MM.1S (cell line): ENCODE data around the gene TMCC1.

Experiments
- DNase-seq: peaks from one replicate; pipeline ENCODE4 v3.0.0-alpha.2; 2015
- H2AFZ ChIP-seq: fragments of 300-600 bp; sonication (generic); 2 replicates; pipeline ENCODE4 v1.6.0; 2016; ENCODE audit warnings: antibody characterized with exemption, low read length
- H3F3A ChIP-seq: fragments of 300-600 bp; sonication (generic); 2 replicates; pipeline ENCODE4 v1.6.1; 2016; ENCODE audit warnings: mild to moderate bottlenecking, antibody characterized with exemption, low read length, moderate library complexity, mixed read lengths; ENCODE audit not compliant: insufficient read depth
- H3K27ac ChIP-seq: fragments of 300-600 bp; sonication (generic); 2 replicates; pipeline ENCODE4 v1.5.1; 2016; ENCODE audit warnings: mild to moderate bottlenecking, low read length
- H3K27me3 ChIP-seq: fragments of 300-600 bp; sonication (generic); replicated peaks from 2 replicates; pipeline ENCODE4 v1.6.0; 2016; ENCODE audit warnings: low read length; ENCODE audit not compliant: insufficient read depth
- H3K36me3 ChIP-seq: fragments of 300-600 bp; sonication (generic); replicated peaks from 2 replicates; pipeline ENCODE4 v1.6.1; 2016; ENCODE audit warnings: mild to moderate bottlenecking, low read length, mixed read lengths; ENCODE audit not compliant: insufficient read depth
- H3K4me1 ChIP-seq: fragments of 300-600 bp; sonication (generic); 2 replicates; pipeline ENCODE4 v1.6.1; 2016; ENCODE audit warnings: low read length, mixed read lengths
- H3K4me2 ChIP-seq: fragments of 300-600 bp; sonication (generic); 2 replicates; pipeline ENCODE4 v1.6.0; 2016; ENCODE audit warnings: low read depth, low read length
- H3K4me3 ChIP-seq: fragments of 300-600 bp; sonication (generic); 2 replicates; pipeline ENCODE4 v1.5.1; 2016; ENCODE audit warnings: low read length, mixed read lengths
- H3K79me2 ChIP-seq: fragments of 300-600 bp; sonication (generic); 2 replicates; pipeline ENCODE4 v1.6.1; 2016; ENCODE audit warnings: mixed run types, low read length, mixed read lengths
- H3K9ac ChIP-seq: fragments of 300-600 bp; sonication (generic); 2 replicates; pipeline ENCODE4 v1.6.1; 2016; ENCODE audit warnings: low read length, mixed read lengths
- H3K9me2 ChIP-seq: fragments of 300-600 bp; sonication (generic); replicated peaks from 2 replicates; pipeline ENCODE4 v1.6.1; 2016; ENCODE audit warnings: mild to moderate bottlenecking, low read length, mixed read lengths; ENCODE audit not compliant: insufficient read depth
- H3K9me3 ChIP-seq: fragments of 300-600 bp; sonication (generic); replicated peaks from 2 replicates; pipeline ENCODE4 v1.6.1; 2016; ENCODE audit warnings: mild to moderate bottlenecking, low read length, mixed read lengths; ENCODE audit not compliant: insufficient read depth
- H4K20me1 ChIP-seq: fragments of 300-600 bp; sonication (generic); 2 replicates; pipeline ENCODE4 v1.6.1; 2016; ENCODE audit warnings: mild to moderate bottlenecking, low read length, moderate library complexity, mixed read lengths; ENCODE audit not compliant: insufficient read depth
- CTCF ChIP-seq: fragments of 300-600 bp; sonication (generic); IDR thresholded peaks from 2 replicates; pipeline ENCODE4 v1.5.1; 2016; ENCODE audit warnings: antibody characterized with exemption, low read length, mixed read lengths
- EZH2 ChIP-seq: fragments of 300-600 bp; sonication (generic); optimal IDR thresholded peaks from 2 replicates; pipeline ENCODE3; 2017; ENCODE audit warnings: low read depth, mild to moderate bottlenecking, antibody characterized with exemption, low read length, mixed read lengths
- EZH2phosphoT487 ChIP-seq: fragments of 300-600 bp; sonication (generic); IDR thresholded peaks from 2 replicates; pipeline ENCODE4 v1.6.1; 2018; ENCODE audit warnings: antibody characterized with exemption, low read length

The TMCC1 gene

GRCh38 chr3:129773691-129774663 is 119.5 kb downstream of the TMCC1 start:
- Histone ChIP-seq H3K4me2 (no peak overlapping the region), H3K79me2 (peaks cover 11% of the 10 kb centered on the region; the same call in 1 of the 2 replicates), H2AFZ (no peak overlapping the region), H3F3A (no peaks in the 10 kb centered on the region), H3K27ac (no peak overlapping the region), H3K9me2 (no peaks in the 10 kb centered on the region), H3K9me3 (no peaks in the 10 kb centered on the region), H3K9ac (no peak overlapping the region), H3K27me3 (no peaks in the 10 kb centered on the region), H3K4me3 (no peak overlapping the region), H3K36me3 (no peaks in the 10 kb centered on the region), H4K20me1 (no peaks in the 10 kb centered on the region), H3K4me1 (no peaks in the 10 kb centered on the region)
- no peak for TF ChIP-seq EZH2phosphoT487
- no peak for TF ChIP-seq EZH2
- TF ChIP-seq CTCF = no peak
- DNase-seq = no peak

DNA sequence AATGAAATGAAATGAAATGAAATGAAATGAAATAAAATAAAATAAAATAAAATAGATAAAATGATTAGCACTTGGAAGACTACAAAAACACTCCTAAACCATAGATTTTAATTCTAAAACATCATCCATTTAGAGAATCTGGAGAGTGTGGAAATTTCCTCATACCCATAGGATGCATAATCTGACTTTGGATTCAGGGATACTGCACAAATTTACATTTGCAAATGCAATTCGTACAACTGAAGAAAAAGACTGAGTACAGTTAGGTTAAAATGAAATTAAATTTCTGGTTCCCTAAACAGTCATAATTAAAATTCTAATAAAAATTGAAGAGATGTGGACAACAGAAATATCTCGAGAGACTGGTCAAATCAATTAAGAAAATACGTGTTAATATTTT is 122.9 kb downstream of the TMCC1 start:
- Histone ChIP-seq H3K4me3 (no peak overlapping the region), H2AFZ (no peak overlapping the region), H3K4me1 (no peaks in the 10 kb centered on the region), H3K9me3 (no peaks in the 10 kb centered on the region), H3K9ac (no peak overlapping the region), H4K20me1 (no peaks in the 10 kb centered on the region), H3K27ac (no peak overlapping the region), H3K4me2 (no peak overlapping the region), H3F3A (no peaks in the 10 kb centered on the region), H3K9me2 (no peaks in the 10 kb centered on the region), H3K36me3 (no peaks in the 10 kb centered on the region), H3K79me2 (peaks cover 7% of the 10 kb centered on the region), H3K27me3 (no peaks in the 10 kb centered on the region)
- TF ChIP-seq EZH2 (no peak), EZH2phosphoT487 (no peak), CTCF (no peak)
- no peak for DNase-seq

GRCh38 chr3:129769616-129770015 is 123.9 kb downstream of the TMCC1 start:
- H3K36me3 ChIP-seq = no peaks in the 10 kb centered on the region; the same call in 1 of the 2 replicates
- H2AFZ ChIP-seq = no peak overlapping the region
- no peak overlapping the region for H3K4me3 ChIP-seq
- no peak overlapping the region for H3K27ac ChIP-seq
- H3K9me2 ChIP-seq = no peaks in the 10 kb centered on the region
- no peak for TF ChIP-seq EZH2
- no peak for TF ChIP-seq CTCF
- no peak for TF ChIP-seq EZH2phosphoT487
- no peak for DNase-seq
- no peaks in the 10 kb centered on the region for H3K4me1 ChIP-seq
- no peaks in the 10 kb centered on the region for H3F3A ChIP-seq
- no peaks in the 10 kb centered on the region for H3K27me3 ChIP-seq
- no peak overlapping the region for H3K4me2 ChIP-seq
- no peaks in the 10 kb centered on the region for H4K20me1 ChIP-seq
- no peak overlapping the region for H3K9ac ChIP-seq
- no peaks in the 10 kb centered on the region for H3K9me3 ChIP-seq
- H3K79me2 ChIP-seq = peaks cover 7% of the 10 kb centered on the region
